SU-DHL-6 (cell line): ENCODE measurements around the gene PRLR.

Source experiments
- H2AFZ ChIP-seq: fragments of 200-600 bp; sonication (generic); 2 replicates; pipeline ENCODE4 v1.6.1; 2014; ENCODE audit warnings: low read depth, mild to moderate bottlenecking, moderate library complexity, mixed read lengths, antibody characterized with exemption, low read length; ENCODE audit not compliant: severe bottlenecking
- H3F3A ChIP-seq: fragments of 200-600 bp; shearing (Covaris generic); 2 replicates; pipeline ENCODE4 v1.6.0; 2016; ENCODE audit warnings: antibody characterized with exemption, mild to moderate bottlenecking; ENCODE audit not compliant: insufficient read depth
- H3K27ac ChIP-seq: fragments of 200-600 bp; sonication (generic); 2 replicates; pipeline ENCODE4 v1.5.1; 2016; ENCODE audit warnings: low read depth, mild to moderate bottlenecking, low read length, moderate library complexity, mixed read lengths
- H3K27me3 ChIP-seq: fragments of 200-600 bp; sonication (generic), shearing (Covaris generic); 2 replicates; pipeline ENCODE4 v1.6.0; 2014; ENCODE audit warnings: mild to moderate bottlenecking, low read length
- H3K36me3 ChIP-seq: fragments of 200-600 bp; sonication (generic); 2 replicates; pipeline ENCODE4 v1.6.1; 2014; ENCODE audit warnings: mild to moderate bottlenecking, low read length, mixed read lengths
- H3K4me2 ChIP-seq: fragments of 300-600, 200-600 bp; shearing (Covaris generic), sonication (generic); 2 replicates; pipeline ENCODE4 v1.6.0; 2014; ENCODE audit warnings: low read length, low read depth, mild to moderate bottlenecking; ENCODE audit not compliant: poor library complexity, severe bottlenecking
- H3K4me3 ChIP-seq: fragments of 200-600 bp; sonication (generic); 2 replicates; pipeline ENCODE4 v1.5.1; 2014; ENCODE audit warnings: antibody characterized with exemption, low read length, mild to moderate bottlenecking, mixed read lengths; ENCODE audit not compliant: insufficient read depth, poor library complexity, severe bottlenecking
- H3K79me2 ChIP-seq: fragments of 200-600 bp; sonication (generic); 2 replicates; pipeline ENCODE4 v1.6.1; 2014; ENCODE audit warnings: mild to moderate bottlenecking, low read length, moderate library complexity; ENCODE audit not compliant: insufficient read depth
- H3K9ac ChIP-seq: fragments of 200-600 bp; sonication (generic); 2 replicates; pipeline ENCODE4 v1.7.0; 2014; ENCODE audit warnings: mild to moderate bottlenecking, low read length
- H3K9me2 ChIP-seq: fragments of 200-600 bp; sonication (generic); replicated peaks from 2 replicates; pipeline ENCODE4 v1.6.1; 2014; ENCODE audit warnings: low read length; ENCODE audit not compliant: insufficient read depth
- H3K9me3 ChIP-seq: fragments of 200-600 bp; sonication (generic); 2 replicates; pipeline ENCODE4 v1.6.1; 2014; ENCODE audit warnings: low read length, mixed read lengths; ENCODE audit not compliant: insufficient read depth
- H4K20me1 ChIP-seq: fragments of 200-600 bp; sonication (generic); 2 replicates; pipeline ENCODE4 v1.6.1; 2014; ENCODE audit warnings: low read depth, mild to moderate bottlenecking, antibody characterized with exemption, low read length, moderate library complexity, mixed read lengths
- EZH2phosphoT487 ChIP-seq: fragments of 200-600 bp; sonication (generic), shearing (Covaris generic); conservative IDR thresholded peaks from 2 replicates; pipeline ENCODE4 v1.6.1; 2018; ENCODE audit warnings: mild to moderate bottlenecking, antibody characterized with exemption, low read length, moderate library complexity, mixed read lengths
- TF ChIP-seq, protein P1 (sequence below): fragments of 200-600 bp; sonication (generic); IDR thresholded peaks from one replicate; pipeline ENCODE4 v1.5.1; 2017; ENCODE audit warnings: antibody characterized with exemption, mild to moderate bottlenecking, low read length, moderate library complexity; ENCODE audit not compliant: insufficient read depth, poor library complexity, severe bottlenecking

Gene PRLR

DNA sequence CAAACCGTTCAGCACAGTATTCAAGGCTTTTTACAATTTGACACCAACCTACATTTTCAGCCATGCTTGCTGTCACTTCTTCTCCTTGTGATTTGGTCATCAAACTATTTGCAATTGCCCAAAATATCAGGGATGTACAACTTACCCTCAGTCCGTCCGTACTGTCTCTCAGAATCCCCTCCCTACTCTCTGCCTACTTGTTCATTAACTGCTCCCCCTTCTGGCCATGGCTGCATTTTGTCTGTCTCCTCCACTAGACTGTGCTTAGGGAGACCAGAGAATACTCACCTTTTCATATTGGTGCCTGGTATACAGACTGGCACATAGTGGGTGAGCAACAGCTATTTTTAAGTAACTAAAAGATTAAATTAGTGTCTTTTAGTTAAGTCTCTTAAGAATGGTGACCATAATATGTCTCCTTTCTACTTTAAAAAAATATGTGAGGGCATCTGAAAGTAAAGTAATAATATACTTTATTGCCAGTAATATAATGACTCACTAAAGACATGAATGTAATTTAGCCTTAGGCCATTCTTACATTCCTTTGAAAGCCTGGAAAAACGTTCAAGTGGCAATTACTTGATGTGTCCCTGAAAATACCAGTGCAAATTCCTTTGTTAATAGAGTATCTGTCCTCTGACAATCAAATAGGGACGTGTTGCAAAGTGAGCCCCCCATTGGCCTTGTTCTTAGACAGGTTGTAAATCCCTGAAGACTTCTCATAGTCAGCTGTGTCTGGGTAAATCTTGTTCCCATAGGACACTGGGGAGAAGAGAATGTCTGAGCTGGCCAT is 27.8 kb downstream of the PRLR start:
- Histone ChIP-seq H3K9me3 (no peaks in the 10 kb centered on the region), H3K4me3 (no peak overlapping the region), H3K79me2 (no peaks in the 10 kb centered on the region), H3K4me2 (no peak overlapping the region), H3K27me3 (no peaks in the 10 kb centered on the region), H3K27ac (no peak overlapping the region), H3K9me2 (no peaks in the 10 kb centered on the region), H3K9ac (no peak overlapping the region), H4K20me1 (no peaks in the 10 kb centered on the region), H2AFZ (no peak overlapping the region), H3F3A (no peaks in the 10 kb centered on the region), H3K36me3 (no peaks in the 10 kb centered on the region)
- TF ChIP-seq EZH2phosphoT487 = no peak
- TF ChIP-seq, protein P1, sequence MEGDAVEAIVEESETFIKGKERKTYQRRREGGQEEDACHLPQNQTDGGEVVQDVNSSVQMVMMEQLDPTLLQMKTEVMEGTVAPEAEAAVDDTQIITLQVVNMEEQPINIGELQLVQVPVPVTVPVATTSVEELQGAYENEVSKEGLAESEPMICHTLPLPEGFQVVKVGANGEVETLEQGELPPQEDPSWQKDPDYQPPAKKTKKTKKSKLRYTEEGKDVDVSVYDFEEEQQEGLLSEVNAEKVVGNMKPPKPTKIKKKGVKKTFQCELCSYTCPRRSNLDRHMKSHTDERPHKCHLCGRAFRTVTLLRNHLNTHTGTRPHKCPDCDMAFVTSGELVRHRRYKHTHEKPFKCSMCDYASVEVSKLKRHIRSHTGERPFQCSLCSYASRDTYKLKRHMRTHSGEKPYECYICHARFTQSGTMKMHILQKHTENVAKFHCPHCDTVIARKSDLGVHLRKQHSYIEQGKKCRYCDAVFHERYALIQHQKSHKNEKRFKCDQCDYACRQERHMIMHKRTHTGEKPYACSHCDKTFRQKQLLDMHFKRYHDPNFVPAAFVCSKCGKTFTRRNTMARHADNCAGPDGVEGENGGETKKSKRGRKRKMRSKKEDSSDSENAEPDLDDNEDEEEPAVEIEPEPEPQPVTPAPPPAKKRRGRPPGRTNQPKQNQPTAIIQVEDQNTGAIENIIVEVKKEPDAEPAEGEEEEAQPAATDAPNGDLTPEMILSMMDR = peak; percentile 40

DNA sequence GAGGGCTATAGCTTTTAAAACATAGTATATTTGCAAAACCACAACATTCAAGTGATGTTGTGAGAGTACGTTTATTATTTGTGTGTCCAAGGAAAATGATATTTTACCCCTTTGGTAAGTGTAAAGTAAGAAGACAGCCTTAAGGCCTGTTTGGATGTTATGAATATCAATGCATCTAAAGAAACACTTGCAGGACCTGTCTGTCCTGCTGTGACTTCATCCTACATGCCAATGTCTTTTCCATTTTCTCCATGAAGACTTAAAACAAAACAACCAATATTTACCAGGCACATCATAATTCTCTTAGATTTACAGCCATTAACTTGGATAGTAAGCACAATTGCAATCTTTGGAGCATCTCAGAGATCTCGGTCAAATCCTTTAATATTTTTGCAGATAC is 29.0 kb downstream of the PRLR start:
- no peak overlapping the region for H3K9ac ChIP-seq
- no peak overlapping the region for H2AFZ ChIP-seq
- H3K36me3 ChIP-seq = no peaks in the 10 kb centered on the region
- H3F3A ChIP-seq = no peaks in the 10 kb centered on the region
- no peak for TF ChIP-seq EZH2phosphoT487
- TF ChIP-seq, protein P1 = no peak
- H3K27ac ChIP-seq = no peak overlapping the region
- no peaks in the 10 kb centered on the region for H3K9me2 ChIP-seq
- no peak overlapping the region for H3K4me2 ChIP-seq
- no peaks in the 10 kb centered on the region for H3K9me3 ChIP-seq
- H3K79me2 ChIP-seq = no peaks in the 10 kb centered on the region
- no peak overlapping the region for H3K4me3 ChIP-seq
- no peaks in the 10 kb centered on the region for H3K27me3 ChIP-seq
- no peaks in the 10 kb centered on the region for H4K20me1 ChIP-seq

DNA sequence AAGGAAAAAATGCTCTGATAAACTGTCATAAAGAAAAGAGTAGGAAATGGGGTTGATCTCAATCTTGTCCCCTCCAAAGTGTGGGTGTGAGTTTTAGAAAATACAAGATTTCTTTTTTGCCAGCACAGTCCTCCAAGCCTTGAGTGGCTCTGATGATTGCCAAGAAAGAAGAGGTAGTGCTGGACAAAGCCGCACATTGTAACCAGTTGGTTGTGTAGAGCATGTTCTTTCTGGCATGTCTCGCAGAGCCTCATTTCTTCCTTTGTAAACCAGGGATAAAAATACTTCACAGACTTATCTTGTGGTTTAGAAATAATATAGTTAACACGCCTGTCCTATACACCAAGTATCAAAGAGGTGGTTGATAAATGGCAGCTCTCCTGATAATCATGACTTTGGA is 30.4 kb downstream of the PRLR start:
- H3K4me3 ChIP-seq = no peak overlapping the region
- H3K79me2 ChIP-seq = no peaks in the 10 kb centered on the region
- H4K20me1 ChIP-seq = no peaks in the 10 kb centered on the region
- H3K27me3 ChIP-seq = no peaks in the 10 kb centered on the region
- no peaks in the 10 kb centered on the region for H3K9me3 ChIP-seq
- no peak overlapping the region for H3K4me2 ChIP-seq
- H3K27ac ChIP-seq = no peak overlapping the region
- H3K9ac ChIP-seq = no peak overlapping the region
- no peaks in the 10 kb centered on the region for H3F3A ChIP-seq
- TF ChIP-seq, protein P1 = no peak
- no peak for TF ChIP-seq EZH2phosphoT487
- H3K9me2 ChIP-seq = no peaks in the 10 kb centered on the region
- no peak overlapping the region for H2AFZ ChIP-seq
- no peaks in the 10 kb centered on the region for H3K36me3 ChIP-seq
